A204.1 (cell line): ENCODE results near the gene SLC22A23.

Experiments used
- FAIRE-seq: peaks from 2 replicates; lab custom pipeline; 2012; peaks lifted over from hg19 to GRCh38; lab: Jason Lieb, UNC

The SLC22A23 gene

DNA sequence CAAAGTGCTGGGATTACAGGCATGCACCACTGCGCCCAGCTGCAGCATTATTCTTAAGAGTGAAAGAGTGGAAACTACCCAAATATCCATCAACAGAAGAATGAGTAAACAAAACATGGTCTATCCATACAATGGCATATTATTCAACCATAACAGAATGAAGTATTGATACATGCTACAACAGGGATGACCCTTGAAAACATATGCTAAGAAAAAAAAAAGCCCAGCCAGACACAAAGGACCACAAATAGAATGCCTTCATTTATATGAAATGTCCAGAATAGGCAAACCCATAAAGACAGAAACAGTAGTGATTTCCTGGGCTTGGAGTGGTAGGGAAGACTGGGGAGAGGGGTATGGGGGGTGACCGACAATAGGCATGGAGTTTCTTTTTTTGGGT is 236.5 kb downstream of the SLC22A23 start:
- no peak for FAIRE-seq
